Endodermal cell (in vitro differentiated cells): ENCODE measurements around the gene RRAGA. TPM values are rescaled to one million over a fixed set of nuclear protein-coding genes. Genes with fewer than 3 reads are reported as not detected.

Experiments
- total RNA-seq, 2 donors: library from RNA; stranded (reverse); fragmentation: NEBNext Ultra II Directional in 1 of 2; extraction: Animal tissue kit (Norgen Biotek cat#: 25700) in 1 of 2; gene quantifications; 2 replicates in 1 of 2; 3 replicates in 1 of 2; pipeline ENCODE4 v1.2.1, GENCODE V29; 2021

RRAGA gene
- total RNA-seq, 2 donors from 2014 or later: 45.0 to 47.2 TPM

Other genes with a start within 250 kb of the RRAGA start
- 1 to 10 TPM in 1 of 2 donors, under 1 TPM in 1; 0.04 to 1.2 TPM for gene SAXO1, start 16.2 kb upstream of the RRAGA start, total RNA-seq
- gene HAUS6, start 53.5 kb downstream of the RRAGA start, total RNA-seq: 10 to 100 TPM; 26.3 to 45.4 TPM
- gene PLIN2, start 78.1 kb downstream of the RRAGA start, total RNA-seq: 10 to 100 TPM; 30.1 to 33.3 TPM
- gene DENND4C, start 181.3 kb downstream of the RRAGA start, total RNA-seq: 10 to 100 TPM; 25.4 to 27.2 TPM